Activated naive CD4-positive, alpha-beta T cell (primary cell): ENCODE results near the gene ZMYND8.
"Not testable (repeated sequence)": the region's sequence is repeated elsewhere in the genome, so short reads cannot be mapped to it uniquely, and the experiment has no call there.

Experiments
- DNase-seq, 4 experiments: peaks; one replicate each; lab custom pipeline; 2025; lab: John Stamatoyannopoulos, UW

Gene ZMYND8

DNA sequence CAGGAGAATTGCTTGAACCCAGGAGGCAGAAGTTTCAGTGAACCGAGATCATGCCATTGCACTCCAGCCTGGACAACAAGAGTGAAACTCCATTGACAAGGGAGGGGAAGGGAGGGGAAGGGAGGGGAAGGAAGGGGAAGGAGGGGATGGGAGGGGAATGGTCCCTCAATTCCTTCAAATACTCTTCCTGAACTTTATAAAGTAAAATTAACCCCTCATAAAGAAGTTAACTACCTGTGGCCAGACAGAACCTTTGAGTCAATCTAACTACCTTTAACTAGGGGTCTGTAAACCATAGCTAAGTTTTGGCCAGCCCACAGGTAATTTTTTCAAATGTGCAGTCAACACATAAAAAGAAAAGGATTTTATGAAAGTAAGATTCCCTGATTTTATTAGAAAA lies 131.0 kb downstream of the ZMYND8 start:
- DNase-seq = no peak

DNA sequence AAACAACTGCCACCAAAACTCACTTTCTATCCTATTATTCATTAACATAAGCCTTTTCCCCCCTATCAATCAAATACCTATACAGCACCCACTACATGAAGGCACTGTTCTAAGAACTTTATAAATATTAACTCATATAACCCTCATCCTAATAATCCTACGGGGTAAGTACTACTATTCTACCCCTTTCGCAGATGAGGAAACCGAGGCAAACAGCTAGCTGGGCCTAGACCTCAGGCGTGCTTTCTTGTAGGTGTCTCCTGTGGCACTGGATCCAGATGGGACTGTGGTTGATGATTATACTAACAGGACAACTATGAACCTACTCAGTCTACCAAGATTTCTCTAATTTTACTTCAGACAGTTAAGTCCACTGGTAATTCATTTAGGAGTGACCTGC lies 131.6 kb downstream of the ZMYND8 start:
- no peak for DNase-seq

DNA sequence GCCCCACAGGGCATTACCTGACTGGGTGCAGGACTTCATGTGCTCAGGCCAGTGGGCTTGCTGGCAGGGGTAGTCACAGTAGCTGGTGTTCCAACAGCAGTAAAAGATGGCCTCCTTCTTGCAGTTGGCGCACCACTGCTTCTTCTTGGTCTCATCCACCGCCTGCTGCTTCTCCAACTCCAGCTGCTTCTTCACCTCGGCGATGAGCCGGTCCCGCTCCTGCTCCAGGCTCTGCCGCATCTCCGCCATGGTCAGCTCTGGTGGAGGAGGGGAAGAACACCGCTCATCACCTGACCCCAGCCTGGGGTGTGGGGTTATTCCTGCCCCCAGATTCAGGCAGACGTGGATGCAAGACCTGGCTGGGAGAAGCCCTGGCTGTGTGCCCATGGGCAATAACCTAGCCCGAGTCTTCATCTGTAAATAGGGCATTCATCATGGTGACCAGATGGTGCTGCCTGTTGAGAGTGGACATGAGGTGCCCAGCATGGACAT lies 132.2 kb downstream of the ZMYND8 start:
- no peak for DNase-seq

DNA sequence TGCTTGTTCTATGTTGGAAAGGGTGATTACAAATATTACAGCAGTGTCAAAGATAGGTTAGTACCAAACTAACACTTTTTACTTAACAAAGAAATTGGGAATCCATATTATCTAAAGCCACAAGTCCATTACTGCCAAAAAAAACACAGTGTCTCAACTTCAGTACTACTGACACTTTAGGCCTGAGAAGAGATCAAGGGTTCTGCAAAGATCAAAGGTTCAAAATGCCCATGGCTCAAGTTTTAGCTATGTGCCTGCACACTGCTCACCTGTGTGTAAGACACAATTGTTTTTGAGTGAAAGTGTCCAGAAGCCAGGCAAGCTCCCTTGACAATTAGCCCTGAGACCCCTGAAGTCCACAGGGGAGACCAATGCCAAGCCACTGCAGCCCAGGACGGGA lies 132.6 kb downstream of the ZMYND8 start:
- DNase-seq = no peak

DNA sequence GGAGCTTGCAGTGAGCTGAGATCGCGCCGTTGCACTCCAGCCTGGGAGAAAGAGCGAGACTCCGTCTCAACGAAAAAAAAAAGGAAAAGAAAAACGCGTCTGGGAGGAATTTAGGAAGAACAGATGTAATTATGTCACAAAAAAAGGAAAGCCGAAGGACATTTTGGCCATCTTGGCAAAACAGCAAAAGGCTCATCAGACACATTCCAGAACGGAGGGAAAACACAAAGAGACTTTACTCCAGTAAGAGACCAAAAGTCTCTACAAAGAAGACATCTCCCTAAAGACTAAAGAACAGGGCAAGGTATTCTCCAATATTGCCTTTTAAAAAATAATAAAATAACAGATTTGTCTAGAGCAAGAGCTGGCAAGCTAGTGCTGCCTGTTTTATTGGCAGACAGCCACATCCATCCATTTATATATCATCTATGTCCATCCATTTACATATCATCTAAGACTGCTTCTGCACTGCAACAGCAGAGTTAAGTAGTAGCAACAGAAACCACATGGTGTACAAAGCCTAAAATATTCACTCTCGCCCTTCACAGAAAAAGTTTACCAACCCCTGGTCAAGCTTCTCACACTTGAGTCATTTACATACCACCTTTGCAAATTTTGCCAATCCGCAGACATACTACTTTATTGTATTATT lies 133.9 kb downstream of the ZMYND8 start:
- DNase-seq = no peak

DNA sequence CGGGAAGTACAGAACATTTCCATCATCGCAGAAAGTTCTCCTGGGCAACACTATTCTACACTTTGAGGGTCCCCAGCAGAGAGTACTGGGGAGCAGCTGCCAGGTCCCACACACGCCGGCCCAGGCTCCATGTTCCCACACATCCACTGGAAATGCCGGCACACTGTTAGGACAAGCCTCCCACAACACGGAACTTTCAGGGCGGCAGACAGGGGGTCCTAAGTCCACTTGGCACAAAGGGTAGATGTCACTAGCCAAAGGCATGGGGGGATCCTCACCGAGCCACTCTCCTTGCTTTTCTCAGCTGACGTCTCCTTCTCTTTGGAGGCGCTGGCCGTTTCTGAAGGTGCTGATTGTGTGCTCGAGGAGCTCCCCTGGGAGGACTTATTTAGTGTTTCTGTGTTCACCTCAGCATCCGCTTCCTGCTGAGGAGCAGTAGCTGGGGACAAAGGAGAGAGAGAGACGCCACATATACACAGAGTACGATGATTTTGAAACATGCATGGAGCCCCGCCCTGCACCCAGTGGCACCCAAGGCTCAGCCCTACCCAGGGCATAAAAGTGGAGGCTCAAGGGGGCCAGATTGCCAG lies 135.4 kb downstream of the ZMYND8 start:
- no peak for DNase-seq

DNA sequence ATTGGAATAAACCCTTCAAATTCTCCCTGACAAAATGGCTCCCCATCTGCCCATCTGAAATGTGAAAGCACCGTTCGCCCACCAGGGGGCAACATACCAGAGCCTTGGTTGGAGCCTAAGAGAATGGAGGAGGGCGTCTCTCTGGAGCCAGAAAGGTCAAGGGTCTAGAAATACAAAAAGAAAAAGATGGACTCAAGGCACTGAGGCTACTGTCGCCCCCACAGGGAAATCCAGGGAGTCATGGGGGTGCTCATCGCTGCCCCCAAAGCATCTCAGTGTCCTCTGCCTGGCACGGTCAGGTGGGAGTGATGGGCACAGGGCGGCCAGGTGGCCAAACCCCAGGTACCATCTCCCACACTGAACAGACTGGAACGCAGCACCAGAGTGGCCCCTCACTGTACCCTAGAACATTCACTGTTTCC lies 136.3 kb downstream of the ZMYND8 start:
- DNase-seq = peak; percentile 9 to 41 (median 16)

DNA sequence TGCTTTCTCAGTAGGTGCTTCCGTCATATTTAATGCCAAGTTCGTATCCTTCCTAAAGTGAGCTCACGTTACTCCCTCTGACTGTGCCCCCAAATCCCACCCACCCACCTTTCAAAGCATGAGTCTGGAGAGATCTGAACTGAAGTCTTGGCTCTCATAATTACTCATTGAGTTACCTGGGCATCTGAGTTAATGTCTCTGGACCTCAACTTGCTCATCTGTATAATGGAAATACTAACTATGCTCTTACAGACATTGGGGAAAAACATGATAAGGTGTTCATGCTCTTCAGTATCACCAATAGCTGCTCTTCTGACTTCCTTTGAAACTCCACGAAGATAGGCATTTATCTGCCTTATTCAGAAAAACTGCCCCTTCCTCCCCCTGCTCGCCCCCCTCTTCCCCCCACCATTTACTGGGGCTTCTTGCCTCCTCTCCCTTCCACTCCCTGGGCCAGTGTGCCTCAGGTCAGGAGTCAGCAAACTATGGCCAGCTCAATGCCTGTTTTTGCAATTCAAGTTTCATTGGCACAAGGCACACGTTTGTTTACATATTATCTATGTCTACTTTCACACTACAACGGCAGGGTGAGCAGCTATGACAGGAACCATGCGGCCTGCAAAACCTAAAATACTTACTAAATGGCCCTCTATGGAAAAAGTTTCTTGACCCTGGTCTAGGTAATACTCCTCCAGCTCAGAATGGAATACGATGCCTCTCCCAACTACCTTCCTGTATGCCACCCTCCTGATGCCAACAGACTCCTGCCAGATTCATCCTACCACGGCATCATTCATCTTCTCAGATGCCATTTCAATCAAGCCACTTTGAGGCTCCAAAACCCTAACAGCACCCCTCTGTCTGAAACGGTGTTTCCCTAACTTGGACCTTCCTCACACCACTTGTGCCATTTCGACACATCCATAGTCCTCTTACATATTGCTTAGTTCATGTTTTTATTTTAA lies 138.7 kb downstream of the ZMYND8 start:
- DNase-seq = no peak

DNA sequence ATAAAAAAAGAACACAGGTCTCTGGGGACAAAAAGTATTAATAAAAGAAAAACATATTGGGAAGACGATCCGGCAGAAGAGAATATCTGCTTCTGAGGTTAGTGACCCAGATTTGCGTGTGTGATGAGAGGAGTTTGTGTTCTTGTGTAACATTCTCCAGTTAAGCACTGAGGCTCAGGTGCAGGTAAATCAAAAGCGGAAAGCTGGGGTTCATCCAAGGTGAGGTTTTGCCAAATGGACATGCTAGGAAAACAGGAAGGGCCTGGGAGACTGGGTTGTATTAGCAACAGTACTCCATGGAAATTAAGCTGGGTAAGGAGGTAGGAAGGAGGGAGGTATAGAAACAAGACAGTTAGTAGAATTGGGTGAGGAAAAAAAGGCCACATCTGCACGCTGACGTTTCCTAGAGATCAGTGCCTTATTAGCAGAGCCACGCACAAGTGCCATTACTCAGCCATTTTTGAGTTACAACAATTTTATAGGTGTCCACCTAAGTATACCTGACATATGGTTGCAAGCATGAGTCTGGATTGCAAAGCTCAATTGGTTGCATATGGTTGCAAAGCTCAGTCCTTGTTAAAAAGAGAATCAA lies 139.6 kb downstream of the ZMYND8 start:
- DNase-seq = no peak

DNA sequence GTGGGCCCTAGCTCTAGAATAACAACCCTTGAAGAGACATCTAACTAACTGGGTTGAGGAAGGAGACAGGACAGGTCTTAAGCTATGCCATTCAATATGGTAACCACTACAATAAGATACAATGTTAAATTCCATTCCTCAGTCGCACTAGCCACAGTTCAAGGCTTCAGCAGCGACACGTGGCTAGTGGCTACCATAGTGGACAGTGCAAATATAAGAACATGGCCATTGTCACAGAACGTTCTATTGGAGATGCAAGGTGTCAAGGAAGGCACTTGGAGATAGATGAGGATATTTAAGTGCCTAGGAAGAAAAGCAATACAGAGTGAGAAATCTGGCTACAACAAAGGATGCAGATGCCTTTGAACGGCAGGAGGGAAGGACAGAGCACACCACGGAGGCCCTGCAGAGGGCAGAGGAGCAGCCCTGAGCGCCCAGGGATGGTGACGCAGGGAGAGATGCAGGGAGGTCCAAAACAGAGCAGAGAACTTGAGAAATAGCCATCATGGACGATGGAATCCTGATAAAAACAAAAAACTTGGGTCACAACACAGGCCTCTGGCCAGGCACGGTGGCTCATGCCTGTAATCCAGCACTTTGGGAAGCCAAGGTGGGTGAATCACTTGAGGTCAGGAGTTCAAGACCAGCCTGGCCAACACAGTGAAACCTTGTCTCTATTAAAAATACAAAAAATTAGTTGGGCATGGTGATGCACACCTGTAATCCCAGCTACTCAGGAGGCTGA lies 140.7 kb downstream of the ZMYND8 start:
- DNase-seq = no peak

DNA sequence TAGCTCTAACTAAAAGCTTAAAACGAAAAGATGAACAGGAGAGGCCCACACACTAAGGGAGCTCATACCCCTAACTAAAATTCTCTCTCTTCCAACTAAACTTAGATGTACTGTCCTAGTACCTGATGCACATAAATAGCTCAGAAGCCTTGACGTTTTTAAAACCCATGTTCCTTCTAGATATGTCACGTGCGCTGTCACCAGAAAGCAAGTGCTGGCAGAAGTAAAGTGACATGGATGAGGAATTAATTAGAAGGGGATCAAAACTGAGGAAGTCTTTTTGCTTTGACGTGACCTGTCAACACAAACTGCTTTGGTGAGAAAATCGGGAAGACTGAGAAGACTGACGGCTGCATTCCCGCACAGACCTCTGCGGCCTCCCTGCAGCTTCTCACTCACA lies 142.5 kb downstream of the ZMYND8 start:
- DNase-seq = no peak

DNA sequence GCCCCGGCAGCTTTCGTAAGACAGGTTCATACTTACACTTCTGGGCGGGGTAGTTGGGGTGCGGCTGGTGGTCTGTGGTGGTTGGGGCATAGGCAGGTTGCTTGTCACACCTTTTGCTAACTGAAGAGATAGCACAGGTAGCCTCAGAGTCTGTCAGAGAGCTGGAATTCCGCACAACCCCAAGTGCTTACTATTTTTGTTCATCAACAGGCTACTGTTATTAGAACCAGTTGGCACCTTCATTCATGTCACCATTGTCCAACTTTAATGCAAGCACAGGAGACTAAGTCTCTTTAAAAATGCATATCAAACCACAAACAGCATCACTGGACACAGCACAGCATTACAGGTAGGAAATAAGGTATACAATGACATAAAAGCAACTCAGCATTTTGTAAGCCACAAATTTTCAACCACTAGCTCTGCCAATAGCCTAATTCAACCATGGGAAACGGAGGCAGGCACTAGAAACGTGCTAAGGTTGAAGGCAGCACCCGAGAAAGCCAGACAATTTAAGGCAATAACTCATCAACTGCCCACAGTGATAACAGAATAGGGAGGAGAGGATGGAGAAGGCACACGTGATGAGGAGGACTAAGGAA lies 143.8 kb downstream of the ZMYND8 start:
- no peak for DNase-seq

DNA sequence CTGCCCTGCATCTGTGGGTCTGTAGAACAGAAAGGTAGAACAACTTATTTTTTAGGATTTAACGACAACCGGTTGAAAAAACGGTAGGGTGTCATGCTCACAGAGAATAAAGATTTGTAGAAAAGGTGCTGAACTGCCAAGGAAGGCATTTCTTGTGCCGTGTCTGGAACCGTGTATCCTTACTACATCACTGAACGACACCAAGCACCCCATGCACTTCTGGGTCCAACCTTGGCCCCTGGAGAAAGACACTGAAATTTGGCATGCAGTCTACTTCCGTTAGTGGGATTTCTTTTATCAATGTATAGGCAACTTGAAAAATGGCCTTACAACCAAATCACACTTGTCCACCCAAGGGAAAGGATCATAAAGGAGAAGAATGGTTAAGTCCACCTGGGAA lies 145.5 kb downstream of the ZMYND8 start:
- no peak for DNase-seq

DNA sequence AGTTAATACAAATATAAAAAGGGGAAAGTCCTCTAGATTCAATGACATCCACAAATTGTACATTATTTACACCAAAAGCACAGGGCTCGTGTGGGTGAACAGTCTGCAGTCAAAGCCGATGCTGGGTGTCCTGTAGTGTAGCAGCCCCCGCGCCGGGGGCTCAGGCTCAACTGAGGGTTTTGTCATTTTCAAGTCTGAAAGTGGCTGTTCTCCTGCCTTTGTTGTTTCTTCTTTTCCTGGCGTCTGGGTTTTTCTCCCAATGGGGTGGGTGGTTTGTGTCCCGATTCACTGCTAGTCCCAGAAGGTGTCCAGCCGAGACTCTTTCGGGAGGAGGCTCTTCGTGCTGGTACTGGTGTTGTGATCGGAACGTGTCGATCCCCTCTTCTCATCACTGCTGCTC lies 146.0 kb downstream of the ZMYND8 start:
- no peak for DNase-seq

DNA sequence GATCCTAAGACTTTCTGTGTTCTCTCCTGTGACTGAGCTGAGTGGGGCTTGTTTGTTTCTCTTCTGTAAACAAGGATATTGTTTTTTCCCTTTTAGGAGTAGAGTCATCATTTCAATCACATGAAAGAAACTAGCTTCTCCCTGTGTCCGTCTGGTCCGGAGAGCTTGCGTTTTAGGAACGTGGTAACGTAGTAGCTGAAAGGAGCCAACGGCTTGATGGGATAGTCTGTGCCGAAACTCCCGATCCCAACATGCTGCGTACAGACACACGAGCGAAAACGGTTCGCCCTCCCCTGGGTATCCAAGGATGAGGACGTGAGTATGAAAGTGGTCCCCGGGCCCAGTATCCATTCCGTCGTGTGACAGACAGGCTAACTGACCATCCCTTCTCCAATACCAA lies 146.5 kb downstream of the ZMYND8 start:
- no peak for DNase-seq

DNA sequence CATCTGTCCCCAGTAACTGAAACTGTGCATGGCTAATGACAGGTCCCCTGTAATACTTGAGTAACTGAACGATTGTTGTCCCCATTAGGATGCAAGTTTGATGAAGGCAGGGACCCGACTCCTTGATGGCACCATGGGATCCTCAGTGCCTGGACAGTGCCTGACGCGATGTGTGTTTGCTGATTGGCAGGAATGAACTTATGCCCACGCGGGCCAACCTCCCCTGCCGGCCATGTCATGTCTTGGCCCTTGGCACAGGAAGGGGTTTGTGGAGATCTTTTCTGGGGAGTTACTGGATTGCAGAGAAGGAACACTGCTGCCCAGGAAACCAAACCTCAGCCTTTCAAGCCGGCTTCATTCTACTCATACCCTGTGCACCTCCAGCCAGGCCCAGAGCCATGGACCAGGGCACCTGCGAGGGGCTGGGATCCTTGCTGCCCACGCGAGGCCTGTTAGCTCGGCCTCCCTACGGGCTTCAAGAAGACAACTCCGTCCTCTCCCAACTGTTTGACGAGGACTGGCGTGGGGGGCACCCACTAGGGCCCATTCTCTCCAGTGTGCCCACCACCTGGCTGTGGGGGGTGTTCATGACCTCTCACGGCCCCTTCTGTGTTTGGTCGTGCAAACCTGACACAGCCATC lies 147.8 kb downstream of the ZMYND8 start:
- DNase-seq = no peak

DNA sequence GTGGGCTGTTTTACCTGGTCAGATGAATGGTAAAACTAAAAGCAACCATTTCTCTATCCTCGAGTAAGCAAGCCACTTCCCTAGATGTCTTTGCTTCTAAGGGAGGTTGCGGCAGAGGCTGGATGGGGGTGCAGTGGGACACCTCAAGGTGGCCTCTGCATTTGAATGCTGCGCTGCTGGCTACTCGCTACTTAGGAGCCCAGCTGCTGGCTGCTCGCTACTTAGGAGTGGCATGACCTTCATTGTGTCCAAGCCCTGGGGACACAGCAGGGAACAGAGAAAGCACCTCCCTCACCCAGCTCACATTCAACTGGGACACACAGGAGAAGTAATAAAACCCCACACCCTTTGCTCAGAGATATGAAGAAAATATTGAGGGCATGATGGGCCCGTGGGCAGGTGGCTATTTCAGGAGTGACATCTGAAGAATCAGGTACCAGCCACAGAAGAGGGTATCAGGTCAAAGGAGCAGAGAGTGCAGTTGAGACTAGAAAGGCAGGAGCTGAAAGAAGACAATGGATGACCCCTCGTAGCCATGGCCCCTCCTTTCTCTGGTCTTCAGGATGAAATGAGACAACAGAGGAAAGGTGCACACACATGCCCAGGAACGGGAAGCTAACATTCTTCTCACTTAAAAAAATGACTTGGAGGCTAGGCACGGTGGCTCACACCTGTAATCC lies 149.4 kb downstream of the ZMYND8 start:
- no peak for DNase-seq

DNA sequence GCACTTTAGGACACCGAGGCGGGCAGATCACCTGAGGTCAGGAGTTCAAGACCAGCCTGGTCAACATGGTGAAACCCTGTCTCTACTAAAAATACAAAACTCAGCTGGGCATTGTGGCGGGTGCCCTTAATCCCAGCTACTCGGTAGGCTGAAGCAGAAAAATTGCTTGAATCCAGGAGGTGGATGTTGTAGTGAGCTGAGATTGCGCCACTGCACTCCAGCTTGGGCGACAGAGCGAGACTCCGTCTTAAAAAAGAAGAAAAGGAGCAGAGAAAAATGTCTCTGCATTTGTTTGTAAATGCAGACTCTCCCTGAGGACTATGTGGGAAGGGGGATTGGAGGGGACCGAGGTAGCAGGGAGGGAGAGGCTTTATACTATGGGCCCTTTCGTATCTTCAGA lies 149.9 kb downstream of the ZMYND8 start:
- not testable (repeated sequence) for DNase-seq

DNA sequence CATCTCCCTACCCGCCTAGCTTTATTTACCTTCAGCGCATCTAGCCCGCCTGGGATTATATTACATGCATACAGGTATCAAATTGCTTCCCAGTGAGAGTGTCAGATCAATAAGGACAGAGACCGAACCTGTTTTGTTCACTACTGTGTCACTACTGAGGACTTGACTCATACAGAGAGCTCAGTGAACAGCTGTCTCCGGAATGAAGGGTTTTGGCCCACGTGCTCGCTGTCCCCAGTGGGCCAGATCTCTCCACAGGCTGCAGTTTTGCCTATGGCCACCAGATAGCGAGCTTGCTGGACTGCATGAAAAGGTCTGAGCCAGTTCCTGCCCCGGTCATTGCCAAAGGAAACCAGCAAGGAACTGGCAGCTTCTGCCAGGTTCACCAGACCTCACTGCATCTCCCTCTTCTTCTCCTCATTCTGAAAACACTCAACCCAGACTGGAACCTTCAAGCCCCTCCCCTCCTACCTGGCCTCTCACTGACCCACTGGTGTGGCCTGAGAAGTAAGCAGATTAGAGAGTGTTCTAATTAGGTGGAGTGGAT lies 150.8 kb downstream of the ZMYND8 start:
- peak in 2 of 4 experiments; percentile 11 to 39 for DNase-seq

DNA sequence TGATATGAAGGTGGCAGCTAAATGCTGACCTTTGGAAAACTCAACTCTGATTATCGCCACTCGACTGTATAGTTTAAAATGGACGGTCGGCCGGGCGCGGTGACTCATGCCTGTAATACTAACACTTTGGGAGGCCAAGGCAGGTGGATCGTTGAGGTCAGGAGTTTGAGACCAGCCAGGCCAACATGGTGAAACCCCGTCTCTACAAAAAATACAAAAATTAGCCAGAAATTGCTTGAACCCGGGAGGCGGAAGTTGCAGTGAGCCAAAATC lies 151.7 kb downstream of the ZMYND8 start:
- DNase-seq = not testable (repeated sequence)
